Measurements from ENCODE around the gene PNKD.

The PNKD gene

GRCh38 chr2:218343591-218343990, 73.3 kb downstream of the PNKD start:
- DNase-seq (ENCODE audit: low read depth in 2 of 2) = peak; percentile 11 to 20

- DNase-seq (ENCODE audit: low read depth in 2 of 2) = no peak
These were observed 73.9 kb downstream of the PNKD start for GRCh38 chr2:218344090-218344754.

DNA sequence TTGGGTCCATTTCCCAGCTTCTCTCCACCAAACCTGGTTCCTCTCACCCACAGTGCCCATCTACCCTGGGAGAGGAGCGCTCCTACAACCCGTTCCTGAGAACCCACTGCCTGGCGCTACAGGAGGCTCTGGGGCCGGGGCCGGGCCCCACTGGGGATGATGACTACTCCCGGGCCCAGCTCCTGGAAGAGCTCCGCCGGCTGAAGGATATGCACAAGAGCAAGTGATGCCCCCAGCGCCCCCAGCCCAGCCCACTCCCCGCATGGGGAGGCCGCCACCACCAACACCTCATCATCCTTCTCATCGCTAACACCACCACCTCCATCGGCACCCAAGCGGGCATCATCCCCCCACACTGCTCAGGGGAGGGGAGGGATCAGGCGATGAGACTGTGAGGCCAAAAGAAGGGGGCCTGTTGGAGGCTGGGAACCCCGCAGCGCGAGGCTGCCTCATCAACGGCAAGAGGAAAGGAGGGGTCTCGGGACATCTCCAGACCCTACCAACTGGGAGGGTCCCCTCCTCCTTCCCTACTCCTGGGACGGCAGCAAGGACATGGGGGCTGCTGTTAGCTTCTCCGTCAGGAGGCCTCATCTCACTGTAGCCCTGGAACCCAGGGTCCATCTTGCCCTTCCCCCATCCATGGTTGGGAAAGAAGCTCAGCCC, 74.6 kb downstream of the PNKD start:
- no peak for DNase-seq (ENCODE audit: low read depth in 2 of 2)

DNA sequence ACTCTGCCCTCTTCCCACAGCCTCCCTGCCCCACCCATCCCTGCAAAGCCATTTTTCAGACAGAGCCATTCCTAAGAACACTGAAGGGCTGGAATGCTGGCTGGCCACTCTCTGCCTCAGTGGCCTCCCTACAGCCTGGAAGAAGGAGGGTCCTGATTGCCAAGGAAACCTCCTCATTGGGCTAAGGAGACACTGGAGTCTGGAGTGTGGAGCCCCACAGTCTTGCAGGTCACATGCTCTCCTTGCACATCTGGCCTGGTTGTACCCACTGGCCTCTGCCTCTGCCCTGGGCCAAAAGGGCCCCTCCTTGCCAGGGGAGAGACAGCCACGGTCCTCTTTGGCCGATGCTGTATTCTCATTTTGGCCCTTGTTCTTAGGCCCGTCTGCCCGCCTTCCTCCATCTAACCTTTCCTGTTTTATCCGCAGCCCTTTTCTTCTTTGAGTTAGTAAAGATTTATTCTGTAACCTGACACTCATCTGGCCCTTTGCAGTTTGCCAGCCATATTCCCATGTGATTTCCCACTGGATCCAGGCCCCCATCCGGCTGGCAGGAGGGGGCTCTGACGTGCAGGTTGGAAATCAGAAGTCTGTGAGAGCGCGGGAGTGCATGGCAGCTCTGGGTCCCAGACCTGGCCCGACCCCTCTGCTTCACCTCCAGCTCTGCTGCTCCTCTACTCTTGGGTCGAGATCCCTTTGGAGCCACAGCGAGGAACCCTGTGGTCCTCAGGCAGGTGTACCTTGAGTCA, 75.3 kb downstream of the PNKD start:
- no peak for DNase-seq (ENCODE audit: low read depth in 2 of 2)

DNA sequence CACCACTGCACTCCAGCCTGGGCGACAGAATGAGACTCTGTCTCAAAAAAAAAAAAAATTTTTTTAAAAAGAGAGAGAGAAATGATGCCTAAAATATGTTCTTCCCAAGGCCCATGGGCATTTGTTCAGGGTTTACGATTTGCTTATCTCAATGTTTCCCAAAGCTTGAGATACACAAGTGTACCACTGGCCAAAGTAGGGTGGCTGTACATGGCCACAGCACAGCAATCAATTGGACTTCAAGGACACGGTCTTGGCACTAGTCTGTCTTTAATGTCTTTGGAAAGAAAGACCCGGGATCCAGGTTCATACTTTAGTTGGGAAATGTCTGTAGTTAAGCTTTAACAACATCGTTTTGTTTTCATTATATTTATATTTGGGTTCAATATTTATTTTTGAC, 76.9 kb downstream of the PNKD start:
- no peak for DNase-seq (ENCODE audit: low read depth in 2 of 2)

DNA sequence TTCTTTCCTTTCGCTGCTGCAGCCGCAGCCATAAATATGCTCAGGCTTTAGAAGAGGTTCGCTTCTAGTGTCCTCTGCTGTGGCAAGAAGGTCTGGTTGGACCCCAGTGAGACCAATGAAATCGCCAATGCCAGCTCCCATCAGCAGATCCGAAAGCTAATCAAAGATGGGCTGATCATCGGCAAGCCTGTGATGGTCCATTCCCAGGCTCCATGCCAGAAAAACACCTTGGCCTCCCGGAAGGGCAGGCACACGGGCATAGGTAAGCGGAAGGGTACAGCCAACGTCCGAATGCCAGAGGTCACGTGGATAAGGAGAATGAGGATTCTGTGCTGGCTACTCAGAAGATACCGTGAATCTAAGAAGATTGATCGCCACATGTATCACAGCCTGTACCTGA, 83.7 kb downstream of the PNKD start:
- no peak for DNase-seq (ENCODE audit: low read depth in 2 of 2)

- DNase-seq (ENCODE audit: low read depth in 2 of 2) = no peak
These were observed 84.6 kb downstream of the PNKD start for GRCh38 chr2:218354850-218355443.

DNA sequence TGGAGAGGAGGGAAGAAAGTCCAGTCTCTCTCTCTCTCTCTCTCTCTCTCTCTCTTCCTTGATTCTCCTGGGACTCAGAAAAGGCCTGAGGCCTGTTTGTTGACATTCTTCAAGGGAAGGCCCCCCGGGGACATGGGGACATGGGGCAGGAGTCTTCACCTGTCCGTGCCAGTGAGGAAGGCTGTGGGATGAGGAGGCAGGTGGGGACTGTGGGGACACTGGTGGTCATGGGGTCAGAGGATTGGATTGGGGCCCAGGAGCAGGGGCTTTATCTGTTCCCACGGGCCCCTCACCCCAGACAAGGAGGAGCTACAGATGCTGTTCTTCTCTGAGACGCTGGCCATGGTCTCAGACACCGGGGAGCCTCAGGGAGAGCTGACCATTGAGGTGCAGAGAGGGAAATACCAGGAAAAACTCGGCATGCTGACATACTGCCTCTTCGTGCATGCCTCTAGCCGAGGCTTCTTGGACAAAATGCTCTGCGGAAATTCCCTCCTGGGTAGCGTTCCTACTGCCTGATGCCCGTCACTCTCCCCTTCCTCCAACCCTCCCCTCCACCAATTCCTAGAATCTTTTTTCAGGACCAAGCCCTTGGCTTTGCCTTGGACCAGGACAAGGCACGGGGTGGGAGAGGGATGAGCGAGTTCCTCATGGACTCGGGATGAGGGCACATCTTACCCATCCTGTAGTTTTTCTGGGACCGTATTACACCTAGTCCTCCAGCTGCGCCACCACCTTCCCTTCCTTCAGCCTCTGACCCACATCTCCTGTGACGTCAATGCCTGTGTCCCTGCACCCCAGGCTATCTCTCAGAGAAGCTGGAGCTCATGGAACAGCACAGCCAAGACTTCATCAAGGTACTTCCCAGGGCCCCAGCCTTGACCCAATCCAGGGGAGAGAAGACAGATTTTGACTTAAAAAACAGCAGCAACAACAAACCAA, 87.2 kb downstream of the PNKD start:
- DNase-seq (ENCODE audit: low read depth in 2 of 2) = no peak

- no peak for DNase-seq (ENCODE audit: low read depth in 2 of 2)
These were observed 90.1 kb downstream of the PNKD start for GRCh38 chr2:218360453-218360852.

- no peak for DNase-seq (ENCODE audit: low read depth in 2 of 2)
These were observed 92.3 kb downstream of the PNKD start for GRCh38 chr2:218362606-218363005.

GRCh38 chr2:218363736-218364135, 93.4 kb downstream of the PNKD start:
- DNase-seq (ENCODE audit: low read depth in 2 of 2) = no peak

DNA sequence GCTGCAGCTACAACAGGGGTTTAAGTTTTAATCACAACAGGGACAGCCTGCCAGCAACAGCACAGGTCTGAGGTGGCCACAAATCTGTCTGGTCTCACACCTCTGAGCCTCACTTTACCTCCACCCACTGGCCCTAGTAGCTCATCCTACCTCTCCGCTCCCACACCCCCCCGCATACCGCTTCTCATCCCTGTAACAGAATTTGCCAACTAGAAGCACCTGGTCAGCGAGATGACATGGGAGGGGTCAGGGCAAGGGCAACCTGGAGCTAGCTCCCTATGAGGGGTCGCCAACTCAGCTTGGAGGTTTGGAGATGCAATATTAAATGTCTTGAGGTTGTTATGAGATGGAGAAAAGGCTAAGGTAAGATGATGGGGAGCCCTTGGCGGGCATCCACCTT, 93.9 kb downstream of the PNKD start:
- DNase-seq (ENCODE audit: low read depth in 2 of 2) = no peak

DNA sequence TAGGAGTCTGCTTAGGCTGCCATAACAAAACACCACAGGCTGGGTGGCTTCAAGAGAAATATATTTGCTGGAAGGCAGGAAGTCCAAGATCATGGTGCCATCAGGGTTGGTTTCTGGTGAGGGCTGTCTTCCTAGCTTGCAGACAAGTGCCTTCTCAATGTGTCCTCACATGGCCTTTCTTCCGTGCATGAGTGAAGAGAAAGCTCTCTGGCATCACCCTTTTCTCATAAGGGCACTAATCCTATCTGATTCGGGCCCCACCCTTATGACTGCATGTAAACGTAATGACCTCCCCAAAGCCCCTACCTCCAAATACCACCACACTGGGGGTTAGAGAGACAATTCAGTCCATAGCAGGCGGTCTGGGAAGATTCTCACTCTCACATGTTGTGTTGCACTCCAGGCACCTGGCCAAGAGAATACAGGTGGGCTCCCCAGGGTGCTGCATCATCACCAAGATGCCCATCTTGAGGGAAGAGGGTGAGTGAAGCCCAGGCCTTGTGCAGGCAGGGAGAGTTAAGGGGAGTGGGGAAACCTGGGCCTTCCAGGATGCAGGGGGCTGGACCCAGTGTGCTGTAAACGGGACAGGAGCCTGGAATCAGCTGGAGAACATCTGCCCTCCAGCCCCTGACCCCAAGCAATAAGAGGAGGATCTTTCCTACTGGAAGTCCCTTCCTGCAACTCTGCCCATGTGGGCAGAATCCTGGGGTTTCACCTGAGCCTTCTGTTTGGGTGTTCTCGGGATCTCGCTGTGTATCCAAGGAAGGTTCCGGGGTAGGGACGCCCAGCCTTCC, 96.5 kb downstream of the PNKD start:
- DNase-seq (ENCODE audit: low read depth in 2 of 2) = no peak

DNA sequence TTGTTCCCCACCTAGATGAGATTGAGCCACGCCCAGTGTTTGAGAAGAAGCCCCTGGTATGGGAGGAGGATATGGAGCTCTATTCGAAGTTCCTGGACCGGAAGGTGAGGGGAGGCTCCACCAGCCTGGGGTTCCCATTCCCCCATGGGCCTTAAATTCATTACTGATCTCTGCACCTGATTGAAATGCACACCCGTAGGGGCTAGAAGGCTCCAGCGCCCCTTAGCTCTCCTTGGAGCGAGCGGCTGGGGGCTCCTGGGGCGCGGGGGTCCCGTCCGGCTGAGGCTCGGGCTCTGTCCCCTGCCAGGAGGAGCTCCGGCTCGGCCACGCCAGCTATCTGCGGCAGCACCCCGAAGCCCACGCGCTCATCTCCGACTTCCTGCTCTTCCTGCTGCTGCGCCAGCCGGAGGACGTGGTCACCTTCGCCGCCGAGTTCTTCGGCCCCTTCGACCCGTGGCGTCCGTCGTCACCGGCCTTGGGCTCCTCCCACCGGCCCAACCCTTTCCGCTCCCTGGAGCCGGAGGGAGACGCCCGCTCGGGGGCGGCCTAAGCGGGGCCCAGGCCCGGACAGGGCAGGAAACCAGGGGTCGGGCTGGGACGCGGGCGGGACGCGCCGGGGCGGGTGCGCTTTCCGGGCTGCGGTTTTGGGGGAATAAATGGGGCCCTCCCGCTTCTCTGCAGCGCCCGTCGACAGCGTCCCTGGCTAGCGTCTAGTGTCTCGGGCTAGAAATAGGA, 97.3 kb downstream of the PNKD start:
- DNase-seq (ENCODE audit: low read depth in 2 of 2) = no peak

DNA sequence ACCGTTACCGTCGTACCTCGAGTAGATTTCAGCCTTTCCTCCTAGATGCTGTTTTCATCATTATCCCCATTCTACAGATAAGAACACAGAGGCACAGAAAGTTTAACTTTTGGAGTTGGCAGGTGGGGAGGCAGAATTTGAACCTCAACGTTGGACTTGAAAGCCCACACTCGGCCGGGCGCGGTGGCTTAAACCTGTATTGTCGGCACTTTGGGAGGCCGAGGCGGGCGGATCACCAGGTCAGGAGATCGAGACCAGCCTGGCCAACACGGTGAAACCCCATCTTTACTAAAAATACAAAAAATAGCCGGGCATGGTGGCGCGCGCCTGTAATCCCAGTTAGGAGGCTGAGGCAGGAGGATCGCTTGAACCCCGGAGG, 97.8 kb downstream of the PNKD start:
- DNase-seq (ENCODE audit: low read depth in 2 of 2) = no peak

- DNase-seq (ENCODE audit: low read depth in 2 of 2) = no peak
These were observed 98.4 kb downstream of the PNKD start for GRCh38 chr2:218368621-218369153.

DNA sequence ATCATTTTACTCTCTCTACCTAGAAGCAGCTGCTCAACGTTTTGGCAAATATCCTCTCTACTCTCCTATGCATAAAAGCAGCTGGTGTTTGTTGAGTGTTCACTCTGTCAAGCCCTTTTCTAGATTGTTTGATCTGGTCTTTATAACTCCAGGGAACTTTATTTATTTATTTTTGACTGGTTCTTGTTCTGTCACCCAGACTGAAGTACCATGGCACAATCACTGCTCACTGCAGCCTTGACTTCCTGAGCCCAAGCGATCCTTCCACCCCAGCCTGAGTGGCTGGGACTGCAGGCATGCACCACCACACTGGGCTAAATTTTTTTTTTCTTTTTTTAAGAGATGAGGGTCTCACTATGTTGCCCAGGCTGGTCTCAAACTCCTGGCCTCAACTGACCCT, 99.0 kb downstream of the PNKD start:
- no peak for DNase-seq (ENCODE audit: low read depth in 2 of 2)

GRCh38 chr2:218370410-218371063, 100.2 kb downstream of the PNKD start:
- no peak for DNase-seq (ENCODE audit: low read depth in 2 of 2)

GRCh38 chr2:218371983-218372350, 101.6 kb downstream of the PNKD start:
- no peak for DNase-seq (ENCODE audit: low read depth in 2 of 2)
